PC-9 (cell line): ENCODE data around the gene CRACR2A. TPM values are rescaled to one million over a fixed set of nuclear protein-coding genes. Genes with fewer than 3 reads are reported as not detected.

Experiments
- BruUV-seq: library from RNA; stranded (reverse); fragments of 400-500 nt; replicated peaks from 2 replicates; lab custom pipeline; 2021; lab: Mats Ljungman, UMichigan
- CTCF ChIA-PET: fragments of 300-600 bp; sonication (Branson Sonifier 250); formaldehyde crosslinking; loops from one replicate; lab custom pipeline; 2022; ENCODE audit warnings: antibody characterized with exemption; lab: Charles Lee
- POLR2A ChIA-PET: fragments of 300-600 bp; sonication (Branson Sonifier 250); formaldehyde crosslinking; loops from one replicate; lab custom pipeline; 2022; ENCODE audit warnings: antibody characterized with exemption; ENCODE audit not compliant: unreplicated experiment; lab: Charles Lee
- DNase-seq, 2 experiments: peaks; one replicate each; pipeline versions ENCODE4 v3.0.0 to v3.0.0-alpha.2; 2015 to 2022; ENCODE audit warnings: mixed read lengths in 1 of 2
- H2AFZ ChIP-seq: fragments of 200-600 bp; sonication (generic); 2 replicates; pipeline ENCODE4 v1.8.1; 2017; ENCODE audit warnings: antibody characterized with exemption
- H3F3A ChIP-seq: fragments of 200-600 bp; sonication (generic); 2 replicates; pipeline ENCODE4 v1.8.1; 2017; ENCODE audit warnings: antibody characterized with exemption, mild to moderate bottlenecking, low read depth; ENCODE audit not compliant: insufficient read depth
- H3K27ac ChIP-seq: fragments of 200-600 bp; sonication (generic); 2 replicates; pipeline ENCODE4 v1.6.1; 2016; ENCODE audit warnings: mixed run types
- H3K27me3 ChIP-seq: fragments of 200-600 bp; sonication (generic); 2 replicates; pipeline ENCODE4 v1.6.1; 2016; ENCODE audit warnings: low read depth, mixed run types; ENCODE audit not compliant: insufficient read depth
- H3K36me3 ChIP-seq: fragments of 200-600 bp; sonication (generic); 2 replicates; pipeline ENCODE4 v1.6.1; 2016; ENCODE audit warnings: low read depth, mixed run types
- H3K4me1 ChIP-seq: fragments of 200-600 bp; sonication (generic); replicated peaks from 2 replicates; pipeline ENCODE4 v1.6.1; 2016; ENCODE audit warnings: mixed run types; ENCODE audit not compliant: insufficient read depth
- H3K4me2 ChIP-seq: fragments of 200-600 bp; sonication (generic); 2 replicates; pipeline ENCODE4 v1.6.1; 2017; ENCODE audit warnings: mixed run types
- H3K4me3 ChIP-seq: fragments of 200-600 bp; sonication (generic); 2 replicates; pipeline ENCODE4 v1.6.1; 2016; ENCODE audit warnings: mixed run types
- H3K79me2 ChIP-seq: fragments of 200-600 bp; sonication (generic); 2 replicates; pipeline ENCODE4 v1.6.1; 2017; ENCODE audit warnings: low read depth, mixed run types
- H3K9me2 ChIP-seq: fragments of 200-600 bp; sonication (generic); 2 replicates; pipeline ENCODE4 v1.8.1; 2017; ENCODE audit warnings: mild to moderate bottlenecking; ENCODE audit not compliant: insufficient read depth
- H3K9me3 ChIP-seq: fragments of 200-600 bp; sonication (generic); 2 replicates; pipeline ENCODE4 v1.8.1; 2016; ENCODE audit warnings: low read depth; ENCODE audit not compliant: insufficient read depth
- H4K20me1 ChIP-seq: fragments of 200-600 bp; sonication (generic); 2 replicates; pipeline ENCODE4 v1.8.1; 2017; ENCODE audit not compliant: insufficient read depth
- EZH2 ChIP-seq: fragments of 200-600 bp; sonication (generic); IDR thresholded peaks from 2 replicates; pipeline ENCODE4 v1.8.0; 2017; ENCODE audit warnings: antibody characterized with exemption, low read depth
- intact Hi-C: fragments of 100-400 bp; cut with micrococcal nuclease; formaldehyde crosslinking; loops from one replicate; pipeline ENCODE4 v1.10.0; 2022; ENCODE audit not compliant: unreplicated experiment
- total RNA-seq: library from RNA; stranded (reverse); gene quantifications from 2 replicates; pipeline ENCODE4 v1.2.3, GENCODE V29; 2021
- TF ChIP-seq, protein P1 (sequence below): fragments of 200-600 bp; sonication (generic); conservative IDR thresholded peaks from 2 replicates; pipeline ENCODE4 v1.6.1; 2017; ENCODE audit warnings: mixed run types, antibody characterized with exemption, mild to moderate bottlenecking, moderate library complexity

CRACR2A gene
- total RNA-seq, 1 experiment from 2014 or later: not detected

DNA sequence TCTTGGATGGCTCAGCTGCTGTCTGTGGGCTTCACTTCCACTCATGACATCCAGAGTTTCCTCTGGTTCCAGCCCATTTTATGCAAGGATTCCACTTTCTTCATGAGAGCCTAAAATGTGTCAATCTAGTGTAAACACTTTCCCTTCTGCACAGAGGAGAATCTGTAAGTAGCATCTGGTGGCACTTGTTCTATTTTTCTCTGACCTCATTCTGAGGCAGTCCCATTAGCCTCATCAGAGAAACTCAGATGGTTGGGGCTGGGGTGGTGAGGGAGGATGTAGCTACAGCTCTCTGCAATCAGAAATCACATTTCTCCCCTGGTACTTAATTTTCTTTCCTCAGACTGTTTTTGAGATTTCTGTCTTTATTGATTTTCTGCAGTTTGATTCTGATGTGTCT, 180.3 kb downstream of the CRACR2A start:
- ChIA-PET POLR2A (no interaction called here), CTCF (no interaction called here)
- intact Hi-C loops: no loop called here
- Histone ChIP-seq H3K4me3 (no peak overlapping the region), H3F3A (no peaks in the 10 kb centered on the region), H3K9me3 (no peaks in the 10 kb centered on the region), H3K4me1 (no peaks in the 10 kb centered on the region), H3K79me2 (no peaks in the 10 kb centered on the region), H3K9me2 (no peaks in the 10 kb centered on the region), H3K27me3 (peaks cover 89% of the 10 kb centered on the region), H2AFZ (no peak overlapping the region), H4K20me1 (no peaks in the 10 kb centered on the region; the same call in none of the 2 replicates), H3K27ac (no peak overlapping the region), H3K4me2 (no peak overlapping the region), H3K36me3 (no peaks in the 10 kb centered on the region)
- no TSS peak for BruUV-seq
- TF ChIP-seq, protein P1, sequence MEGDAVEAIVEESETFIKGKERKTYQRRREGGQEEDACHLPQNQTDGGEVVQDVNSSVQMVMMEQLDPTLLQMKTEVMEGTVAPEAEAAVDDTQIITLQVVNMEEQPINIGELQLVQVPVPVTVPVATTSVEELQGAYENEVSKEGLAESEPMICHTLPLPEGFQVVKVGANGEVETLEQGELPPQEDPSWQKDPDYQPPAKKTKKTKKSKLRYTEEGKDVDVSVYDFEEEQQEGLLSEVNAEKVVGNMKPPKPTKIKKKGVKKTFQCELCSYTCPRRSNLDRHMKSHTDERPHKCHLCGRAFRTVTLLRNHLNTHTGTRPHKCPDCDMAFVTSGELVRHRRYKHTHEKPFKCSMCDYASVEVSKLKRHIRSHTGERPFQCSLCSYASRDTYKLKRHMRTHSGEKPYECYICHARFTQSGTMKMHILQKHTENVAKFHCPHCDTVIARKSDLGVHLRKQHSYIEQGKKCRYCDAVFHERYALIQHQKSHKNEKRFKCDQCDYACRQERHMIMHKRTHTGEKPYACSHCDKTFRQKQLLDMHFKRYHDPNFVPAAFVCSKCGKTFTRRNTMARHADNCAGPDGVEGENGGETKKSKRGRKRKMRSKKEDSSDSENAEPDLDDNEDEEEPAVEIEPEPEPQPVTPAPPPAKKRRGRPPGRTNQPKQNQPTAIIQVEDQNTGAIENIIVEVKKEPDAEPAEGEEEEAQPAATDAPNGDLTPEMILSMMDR: no peak
- TF ChIP-seq EZH2: no peak
- no peak for DNase-seq

DNA sequence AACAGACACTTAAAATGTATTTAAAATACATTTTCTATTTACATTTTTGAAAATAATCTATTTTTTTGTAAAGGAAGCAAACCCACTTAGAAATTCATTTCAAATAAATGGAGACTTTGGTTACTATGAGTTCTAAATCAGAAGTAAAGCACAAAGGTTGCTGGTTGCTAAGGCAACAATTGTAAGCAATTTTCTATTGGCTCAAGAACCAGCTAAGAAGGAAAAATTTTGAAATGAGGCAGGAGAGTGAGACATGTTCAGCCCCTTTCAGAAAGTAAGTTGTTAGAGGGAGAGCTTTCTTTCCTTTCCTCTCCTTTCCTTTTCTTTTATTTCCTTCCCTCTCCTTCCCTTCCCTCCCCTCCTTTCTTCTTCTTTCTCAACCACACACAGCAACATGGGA, 181.2 kb downstream of the CRACR2A start:
- no peak overlapping the region for H3K4me2 ChIP-seq
- no peaks in the 10 kb centered on the region for H3K9me3 ChIP-seq
- peaks cover 89% of the 10 kb centered on the region for H3K27me3 ChIP-seq
- no peak overlapping the region for H3K27ac ChIP-seq
- no peak for DNase-seq
- H3K4me1 ChIP-seq: no peaks in the 10 kb centered on the region
- H3F3A ChIP-seq: no peaks in the 10 kb centered on the region
- TF ChIP-seq EZH2: no peak
- TF ChIP-seq, protein P1: no peak
- BruUV-seq: no TSS peak
- H3K36me3 ChIP-seq: no peaks in the 10 kb centered on the region
- intact Hi-C loops: no loop called here
- H3K79me2 ChIP-seq: no peaks in the 10 kb centered on the region
- POLR2A ChIA-PET: no interaction called here
- CTCF ChIA-PET: no interaction called here
- H3K4me3 ChIP-seq: no peak overlapping the region
- H2AFZ ChIP-seq: no peak overlapping the region
- H3K9me2 ChIP-seq: no peaks in the 10 kb centered on the region
- no peaks in the 10 kb centered on the region; the same call in none of the 2 replicates for H4K20me1 ChIP-seq

DNA sequence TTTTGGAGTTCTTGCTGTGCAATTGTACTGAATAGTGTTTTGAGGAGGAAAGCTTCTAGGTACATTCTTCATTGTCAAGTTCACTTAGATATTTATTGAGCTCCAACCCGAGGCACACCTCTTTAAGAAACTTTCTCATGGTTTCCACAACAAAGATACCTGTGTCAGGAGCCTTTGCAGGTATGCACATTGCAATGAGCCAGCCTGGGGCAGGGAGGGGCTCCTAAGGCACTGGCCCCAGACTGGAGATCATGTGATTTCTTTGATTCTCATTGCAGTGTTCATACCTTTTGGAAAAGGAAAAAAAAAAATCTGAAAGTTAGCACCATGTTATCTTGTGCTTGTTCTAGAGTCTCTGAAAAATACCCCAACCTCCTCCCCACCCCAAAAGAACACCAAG, 181.6 kb downstream of the CRACR2A start:
- Histone ChIP-seq H2AFZ (no peak overlapping the region), H3K79me2 (no peaks in the 10 kb centered on the region), H3F3A (no peaks in the 10 kb centered on the region), H3K27me3 (peaks cover 88% of the 10 kb centered on the region), H3K9me2 (no peaks in the 10 kb centered on the region), H3K4me1 (no peaks in the 10 kb centered on the region), H3K4me2 (no peak overlapping the region), H3K36me3 (no peaks in the 10 kb centered on the region), H4K20me1 (no peaks in the 10 kb centered on the region; the same call in none of the 2 replicates), H3K9me3 (no peaks in the 10 kb centered on the region), H3K27ac (no peak overlapping the region), H3K4me3 (no peak overlapping the region)
- intact Hi-C loops: no loop called here
- no peak for TF ChIP-seq EZH2
- TF ChIP-seq, protein P1: no peak
- no peak for DNase-seq
- POLR2A ChIA-PET: no interaction called here
- CTCF ChIA-PET: interaction anchor here (0.7 kb wide), 1 partner anchor 330 kb away, joined by 4 read pairs; no protein-coding TSS in a partner anchor
- BruUV-seq: no TSS peak
